ENCODE results near the gene SYNC. TPM values are rescaled to one million over a fixed set of nuclear protein-coding genes. Genes with fewer than 3 reads are reported as not detected.

Gene SYNC
- polyA plus RNA-seq, 3 donors, result 0.05 TPM; not detected in 2

DNA sequence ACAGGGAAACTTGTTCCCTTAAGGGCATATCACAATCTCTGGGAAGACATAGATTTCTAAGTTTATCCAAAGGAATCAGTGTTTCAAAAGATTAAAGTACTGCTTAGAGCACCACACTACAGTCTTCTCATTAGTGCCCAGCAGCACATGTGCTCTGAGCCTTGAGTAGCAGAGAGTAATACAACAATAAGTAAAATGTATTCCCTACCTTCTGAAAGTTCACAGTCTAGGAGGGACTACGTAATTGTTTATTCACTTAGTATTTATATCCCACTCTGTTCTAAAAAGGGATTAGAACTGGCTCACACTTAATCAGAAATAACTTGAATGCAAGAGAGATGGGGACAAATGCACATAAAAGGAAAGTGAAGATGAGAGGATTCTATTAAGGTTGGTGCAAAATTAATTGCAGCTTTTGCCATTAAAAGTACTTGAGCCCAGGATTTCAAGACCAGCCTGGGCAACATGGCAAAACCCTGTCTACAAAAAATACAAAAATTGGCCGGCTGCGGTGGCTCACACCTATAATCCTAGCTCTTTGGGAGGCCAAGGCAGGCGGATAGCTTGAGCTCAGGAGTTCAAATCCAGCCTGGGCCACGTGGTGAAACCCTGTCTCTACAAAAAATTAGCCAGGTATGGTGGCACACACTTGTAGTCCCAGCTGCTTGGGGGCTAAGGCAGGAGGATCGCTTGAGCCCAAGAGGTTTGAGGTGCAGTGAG lies 9.0 kb downstream of the SYNC start:
- H3K79me2 ChIP-seq (ENCODE audit: insufficient read depth, low read length), result no peaks in the 10 kb centered on the region
- peaks cover 0 to 2% (median 0%) of the 10 kb centered on the region in 7 donors for H3K9me3 Mint-ChIP-seq
- H3K4me2 ChIP-seq (replicated peaks; ENCODE audit: extremely low read depth, low read length, poor library complexity, severe bottlenecking), result no peak overlapping the region

DNA sequence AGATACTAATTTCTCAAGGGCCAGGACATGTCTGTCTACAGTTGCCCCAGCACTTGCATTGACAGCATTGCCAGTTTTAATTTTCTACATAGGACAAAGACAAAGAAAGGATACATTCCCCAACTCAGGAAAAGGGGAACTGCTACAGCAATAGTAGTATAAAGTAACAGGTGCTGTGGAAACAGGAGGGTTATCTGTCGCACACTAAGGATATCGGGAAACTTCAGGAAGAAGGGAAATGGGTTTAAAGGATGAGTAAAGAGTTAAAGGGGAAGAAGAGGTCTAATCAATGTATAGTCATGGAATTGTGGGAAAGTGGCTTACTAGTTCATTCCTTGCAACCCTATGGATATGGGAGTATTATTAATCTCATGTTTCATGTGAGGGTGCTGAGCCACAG lies 16.2 kb downstream of the SYNC start:
- no peaks in the 10 kb centered on the region for H4K20me1 ChIP-seq (ENCODE audit: insufficient read depth, low read length)
- Mint-ChIP-seq H3K4me1 (no peaks in the 10 kb centered on the region), H3K27ac (no peak overlapping the region), H3K4me3 (no peak overlapping the region), H3K9me3 (no peaks in the 10 kb centered on the region), H3K36me3 (peaks cover 39 to 50% of the 10 kb centered on the region in 2 donors), H3K27me3 (ENCODE audit: low read depth in 3 of 3) (peaks cover 0 to 5% (median 0%) of the 10 kb centered on the region in 3 donors)
- WGBS (ENCODE audit: insufficient coverage), result 100% methylated on average over 2 of the region's 2 CpGs
- H3K79me2 ChIP-seq (ENCODE audit: insufficient read depth, low read length), result no peaks in the 10 kb centered on the region
- H3K4me3 ChIP-seq (replicated peaks in 1 of 3; ENCODE audit: low read depth in 2 of 3, low read length in 3 of 3), result no peak overlapping the region
- DNase-seq, result no peak
- intact Hi-C loops (cut with micrococcal nuclease), result no loop called here
- no peak overlapping the region for H3K27ac ChIP-seq (ENCODE audit: low read depth in 1 of 2, low read length in 2 of 2)
- no peak overlapping the region for H3K9ac ChIP-seq (ENCODE audit: insufficient read depth, low read length, poor library complexity, severe bottlenecking)
- no peak overlapping the region for H2AFZ ChIP-seq (ENCODE audit: insufficient read depth, low read depth, low read length, poor library complexity, severe bottlenecking)
- H3K4me1 ChIP-seq (ENCODE audit: control insufficient read depth in 1 of 2, insufficient read depth in 2 of 2, low read length in 2 of 2), result no peaks in the 10 kb centered on the region
- H3K9me3 ChIP-seq (replicated peaks in 1 of 2; ENCODE audit: control insufficient read depth in 1 of 2, insufficient read depth in 1 of 2, low read length in 2 of 2), result no peaks in the 10 kb centered on the region
- H3K27me3 ChIP-seq (ENCODE audit: control insufficient read depth in 2 of 2, insufficient read depth in 2 of 2, low read length in 2 of 2), result no peaks in the 10 kb centered on the region
- H3K4me2 ChIP-seq (replicated peaks; ENCODE audit: extremely low read depth, low read length, poor library complexity, severe bottlenecking), result no peak overlapping the region
- TF ChIP-seq, protein P1, sequence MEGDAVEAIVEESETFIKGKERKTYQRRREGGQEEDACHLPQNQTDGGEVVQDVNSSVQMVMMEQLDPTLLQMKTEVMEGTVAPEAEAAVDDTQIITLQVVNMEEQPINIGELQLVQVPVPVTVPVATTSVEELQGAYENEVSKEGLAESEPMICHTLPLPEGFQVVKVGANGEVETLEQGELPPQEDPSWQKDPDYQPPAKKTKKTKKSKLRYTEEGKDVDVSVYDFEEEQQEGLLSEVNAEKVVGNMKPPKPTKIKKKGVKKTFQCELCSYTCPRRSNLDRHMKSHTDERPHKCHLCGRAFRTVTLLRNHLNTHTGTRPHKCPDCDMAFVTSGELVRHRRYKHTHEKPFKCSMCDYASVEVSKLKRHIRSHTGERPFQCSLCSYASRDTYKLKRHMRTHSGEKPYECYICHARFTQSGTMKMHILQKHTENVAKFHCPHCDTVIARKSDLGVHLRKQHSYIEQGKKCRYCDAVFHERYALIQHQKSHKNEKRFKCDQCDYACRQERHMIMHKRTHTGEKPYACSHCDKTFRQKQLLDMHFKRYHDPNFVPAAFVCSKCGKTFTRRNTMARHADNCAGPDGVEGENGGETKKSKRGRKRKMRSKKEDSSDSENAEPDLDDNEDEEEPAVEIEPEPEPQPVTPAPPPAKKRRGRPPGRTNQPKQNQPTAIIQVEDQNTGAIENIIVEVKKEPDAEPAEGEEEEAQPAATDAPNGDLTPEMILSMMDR (IDR thresholded peaks at IDR 0.05), result no peak
- peaks cover 45 to 55% of the 10 kb centered on the region in 2 donors for H3K36me3 ChIP-seq (replicated peaks in 1 of 2; ENCODE audit: control insufficient read depth in 1 of 2, insufficient read depth in 2 of 2, low read length in 2 of 2)

More for the DNA sequence above, 9.0 kb downstream of the SYNC start:
- H3K4me3 ChIP-seq (replicated peaks in 1 of 3; ENCODE audit: low read depth in 2 of 3, low read length in 3 of 3), result no peak overlapping the region
- no peak overlapping the region for H2AFZ ChIP-seq (ENCODE audit: insufficient read depth, low read depth, low read length, poor library complexity, severe bottlenecking)
- peaks cover 13 to 19% of the 10 kb centered on the region in 2 donors for H3K4me1 ChIP-seq (ENCODE audit: control insufficient read depth in 1 of 2, insufficient read depth in 2 of 2, low read length in 2 of 2)
- H3K9me3 ChIP-seq (replicated peaks in 1 of 2; ENCODE audit: control insufficient read depth in 1 of 2, insufficient read depth in 1 of 2, low read length in 2 of 2), result no peaks in the 10 kb centered on the region
- no peaks in the 10 kb centered on the region for H3K36me3 ChIP-seq (replicated peaks in 1 of 2; ENCODE audit: control insufficient read depth in 1 of 2, insufficient read depth in 2 of 2, low read length in 2 of 2)
- no peak overlapping the region for H3K4me3 Mint-ChIP-seq
- no peaks in the 10 kb centered on the region for H4K20me1 ChIP-seq (ENCODE audit: insufficient read depth, low read length)
- intact Hi-C loops (cut with micrococcal nuclease), result no loop called here
- H3K27ac Mint-ChIP-seq, result no peak overlapping the region
- peaks cover 17% of the 10 kb centered on the region for H3K4me1 Mint-ChIP-seq
- 100% methylated on average over 5 of the region's 6 CpGs for WGBS (ENCODE audit: insufficient coverage)
- H3K27me3 ChIP-seq (ENCODE audit: control insufficient read depth in 2 of 2, insufficient read depth in 2 of 2, low read length in 2 of 2), result no peaks in the 10 kb centered on the region
- H3K36me3 Mint-ChIP-seq, result peaks cover 0 to 2% of the 10 kb centered on the region in 2 donors
- TF ChIP-seq, protein P1 (IDR thresholded peaks at IDR 0.05), result no peak
- no peak for DNase-seq
- no peak overlapping the region for H3K27ac ChIP-seq (ENCODE audit: low read depth in 1 of 2, low read length in 2 of 2)
- H3K9ac ChIP-seq (ENCODE audit: insufficient read depth, low read length, poor library complexity, severe bottlenecking), result no peak overlapping the region
- peaks cover 0 to 6% (median under 1%) of the 10 kb centered on the region in 3 donors for H3K27me3 Mint-ChIP-seq (ENCODE audit: low read depth in 3 of 3)

Data from CD14-positive monocyte (primary cell).